Measurements from ENCODE around the gene CARMIL3.
A peak's percentile ranks its signal among the peaks of the same experiment; 100 is the strongest.
"Not testable (repeated sequence)": the region's sequence is repeated elsewhere in the genome, so short reads cannot be mapped to it uniquely, and the experiment has no call there.

Gene CARMIL3

GRCh38 chr14:24098927-24099813 is 47.4 kb downstream of the CARMIL3 start:
- peak; percentile 32 for DNase-seq

- no peak for DNase-seq
Observed at GRCh38 chr14:24100197-24100981, 48.6 kb downstream of the CARMIL3 start.

- DNase-seq = no peak
Observed at GRCh38 chr14:24100982-24101494, 49.2 kb downstream of the CARMIL3 start.

- no peak for DNase-seq
Observed at GRCh38 chr14:24102357-24103048, 50.7 kb downstream of the CARMIL3 start.

GRCh38 chr14:24103451-24103850 is 51.6 kb downstream of the CARMIL3 start:
- DNase-seq = no peak

- not testable (repeated sequence) for DNase-seq
Observed at GRCh38 chr14:24105609-24106239, 53.9 kb downstream of the CARMIL3 start.

- no peak for DNase-seq
Observed at GRCh38 chr14:24106672-24107271, 55.0 kb downstream of the CARMIL3 start.

- no peak for DNase-seq
Observed at GRCh38 chr14:24108336-24108874, 56.6 kb downstream of the CARMIL3 start.

- no peak for DNase-seq
Observed at GRCh38 chr14:24110060-24110459, 58.3 kb downstream of the CARMIL3 start.

- DNase-seq = no peak
Observed at GRCh38 chr14:24110523-24110922, 58.7 kb downstream of the CARMIL3 start.

- no peak for DNase-seq
Observed at GRCh38 chr14:24113379-24113800, 61.6 kb downstream of the CARMIL3 start.

- DNase-seq = peak; percentile 79
Observed at GRCh38 chr14:24113801-24114531, 62.2 kb downstream of the CARMIL3 start.

- DNase-seq = peak; percentile 99
Observed at GRCh38 chr14:24114532-24115421, 63.0 kb downstream of the CARMIL3 start, which contains the start of the genes DCAF11 and NRL. DCAF11 (plus strand) TSS chr14:24114777; CDS start chr14:24115595, 818 bp downstream. NRL (minus strand) TSS chr14:24114949; CDS start chr14:24082848, 32,101 bp downstream.

- no peak for DNase-seq
Observed at GRCh38 chr14:24115422-24116127, 63.8 kb downstream of the CARMIL3 start.

- no peak for DNase-seq
Observed at GRCh38 chr14:24116128-24116814, 64.5 kb downstream of the CARMIL3 start.

GRCh38 chr14:24117179-24117578 is 65.4 kb downstream of the CARMIL3 start:
- DNase-seq = no peak
